Activated B cell treated with CpG ODN at 0.5 μM for 24 hours (primary cell): ENCODE data around the gene PREX1. TPM values are rescaled to one million over a fixed set of nuclear protein-coding genes. Genes with fewer than 3 reads are reported as not detected.

Source experiments
- ATAC-seq: fragments of 200-7000 bp; cut with Tn5 transposase; one replicate; pipeline ENCODE4 v1.10.0; 2021; ENCODE audit warnings: low read depth, mild to moderate bottlenecking, moderate library complexity
- CTCF ChIA-PET: fragments of 350-600 bp; sonication (Branson Sonifier 250); formaldehyde crosslinking; loops from one replicate; lab custom pipeline; 2021; ENCODE audit warnings: antibody characterized with exemption; lab: Charles Lee
- POLR2A ChIA-PET: fragments of 350-600 bp; sonication (Branson Sonifier 250); formaldehyde crosslinking; loops from one replicate; lab custom pipeline; 2021; ENCODE audit warnings: antibody characterized with exemption; lab: Charles Lee
- DNase-seq: peaks from one replicate; pipeline ENCODE4 v3.0.0; 2022
- H3K27ac Mint-ChIP-seq: one replicate; pipeline ENCODE4 v1.8.0; 2020; ENCODE audit warnings: mixed read lengths
- H3K27me3 Mint-ChIP-seq: one replicate; pipeline ENCODE4 v1.8.0; 2021; ENCODE audit warnings: mixed read lengths
- H3K36me3 Mint-ChIP-seq: one replicate; pipeline ENCODE4 v1.8.0; 2021; ENCODE audit warnings: low read depth, mixed read lengths
- H3K4me1 Mint-ChIP-seq: one replicate; pipeline ENCODE4 v1.8.0; 2021; ENCODE audit warnings: mixed read lengths
- H3K4me3 Mint-ChIP-seq: one replicate; pipeline ENCODE4 v1.8.0; 2020; ENCODE audit warnings: mild to moderate bottlenecking, mixed read lengths
- H3K9me3 Mint-ChIP-seq: one replicate; pipeline ENCODE4 v1.8.0; 2020; ENCODE audit warnings: mixed read lengths
- intact Hi-C: fragments of 100-400 bp; cut with micrococcal nuclease; formaldehyde crosslinking; loops from one replicate; pipeline ENCODE4 v1.15.1; 2024
- total RNA-seq: library from RNA; stranded (reverse); gene quantifications from 2 replicates; pipeline ENCODE4 v1.2.3, GENCODE V29; 2022
- TF ChIP-seq, protein P1 (sequence below): fragments of 200-600 bp; IDR thresholded peaks from one replicate; pipeline ENCODE4 v1.8.0; 2022; ENCODE audit warnings: antibody characterized with exemption, mild to moderate bottlenecking

The PREX1 gene
- total RNA-seq, 1 donor from 2014 or later: 71.4 TPM

DNA sequence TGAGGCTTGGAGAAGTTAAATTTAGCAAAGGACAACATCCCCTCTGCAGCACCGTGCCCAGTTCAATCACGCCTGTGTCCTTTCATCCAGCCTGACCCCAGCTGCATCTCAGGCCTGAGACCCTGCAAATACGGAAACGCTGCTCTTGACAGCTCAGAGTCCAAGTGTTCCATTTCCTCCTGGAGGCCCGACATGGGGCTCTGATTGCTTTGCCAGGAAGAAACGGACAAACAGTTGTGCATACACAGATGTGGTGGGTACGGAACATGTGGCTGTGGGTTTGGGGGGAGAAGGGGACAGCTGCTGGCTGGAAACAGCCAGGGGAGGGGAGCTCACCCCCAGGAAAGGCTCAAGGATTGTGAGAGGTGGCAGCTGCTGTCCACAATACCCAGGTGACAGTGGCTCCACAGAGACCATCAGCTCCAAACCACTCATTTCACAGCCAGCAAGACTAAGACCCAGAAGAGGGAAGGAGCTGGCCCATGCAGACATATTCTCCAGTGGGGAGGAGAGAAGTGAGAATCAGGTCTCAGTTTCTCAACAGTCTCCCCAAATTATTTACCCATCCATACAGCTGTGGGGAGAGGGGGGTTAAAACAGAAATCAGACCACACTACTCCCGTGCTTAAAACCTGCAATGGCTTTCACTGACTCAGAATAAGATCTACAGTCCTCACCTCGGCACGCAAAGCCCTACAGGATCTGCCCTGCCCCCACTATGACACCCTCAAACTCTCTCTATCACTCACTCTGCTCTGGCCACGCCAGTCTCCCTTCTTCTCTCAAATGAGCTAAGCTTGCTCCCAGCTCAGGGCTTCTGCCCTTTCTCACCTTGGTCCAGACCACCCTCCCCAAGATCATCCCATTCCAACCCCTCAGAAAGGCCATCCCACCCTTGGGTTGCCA lies 89.1 kb downstream of the PREX1 start:
- CTCF ChIA-PET: interaction anchor here (0.7 to 2.6 kb wide), 3 partner anchors 27 to 166 kb away, joined by 3 to 12 read pairs (median 3); no protein-coding TSS in a partner anchor
- ATAC-seq (peak; percentile 72), DNase-seq (no peak)
- TF ChIP-seq, protein P1, sequence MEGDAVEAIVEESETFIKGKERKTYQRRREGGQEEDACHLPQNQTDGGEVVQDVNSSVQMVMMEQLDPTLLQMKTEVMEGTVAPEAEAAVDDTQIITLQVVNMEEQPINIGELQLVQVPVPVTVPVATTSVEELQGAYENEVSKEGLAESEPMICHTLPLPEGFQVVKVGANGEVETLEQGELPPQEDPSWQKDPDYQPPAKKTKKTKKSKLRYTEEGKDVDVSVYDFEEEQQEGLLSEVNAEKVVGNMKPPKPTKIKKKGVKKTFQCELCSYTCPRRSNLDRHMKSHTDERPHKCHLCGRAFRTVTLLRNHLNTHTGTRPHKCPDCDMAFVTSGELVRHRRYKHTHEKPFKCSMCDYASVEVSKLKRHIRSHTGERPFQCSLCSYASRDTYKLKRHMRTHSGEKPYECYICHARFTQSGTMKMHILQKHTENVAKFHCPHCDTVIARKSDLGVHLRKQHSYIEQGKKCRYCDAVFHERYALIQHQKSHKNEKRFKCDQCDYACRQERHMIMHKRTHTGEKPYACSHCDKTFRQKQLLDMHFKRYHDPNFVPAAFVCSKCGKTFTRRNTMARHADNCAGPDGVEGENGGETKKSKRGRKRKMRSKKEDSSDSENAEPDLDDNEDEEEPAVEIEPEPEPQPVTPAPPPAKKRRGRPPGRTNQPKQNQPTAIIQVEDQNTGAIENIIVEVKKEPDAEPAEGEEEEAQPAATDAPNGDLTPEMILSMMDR: no peak
- H3K27me3 Mint-ChIP-seq: no peaks in the 10 kb centered on the region
- no peaks in the 10 kb centered on the region for H3K9me3 Mint-ChIP-seq
- peak overlapping the region; percentile 45 for H3K4me3 Mint-ChIP-seq
- intact Hi-C loops: loop anchor here (1.0 to 2.0 kb wide), 2 partner anchors 16 to 22 kb away; no protein-coding TSS in a partner anchor
- H3K4me1 Mint-ChIP-seq: peaks cover 59% of the 10 kb centered on the region
- peaks cover 66% of the 10 kb centered on the region for H3K36me3 Mint-ChIP-seq
- peak overlapping the region; percentile 83 for H3K27ac Mint-ChIP-seq
- POLR2A ChIA-PET: interaction anchor here (0.6 to 2.0 kb wide), 14 partner anchors 12 to 183 kb away, joined by 3 to 18 read pairs (median 5); partner anchors contain the start of gene PREX1

GRCh38 chr20:48738094-48738398 lies 89.8 kb downstream of the PREX1 start:
- H3K4me1 Mint-ChIP-seq: peaks cover 59% of the 10 kb centered on the region
- no peak overlapping the region for H3K4me3 Mint-ChIP-seq
- POLR2A ChIA-PET: interaction anchor here (1.0 to 2.0 kb wide), 8 partner anchors 14 to 184 kb away, joined by 3 to 18 read pairs (median 6); no protein-coding TSS in a partner anchor

GRCh38 chr20:48737434-48738093 lies 90.2 kb downstream of the PREX1 start:
- H3K4me1 Mint-ChIP-seq: peaks cover 59% of the 10 kb centered on the region
- peaks cover 67% of the 10 kb centered on the region for H3K36me3 Mint-ChIP-seq
- ChIA-PET POLR2A (interaction anchor here (0.7 to 2.0 kb wide), 8 partner anchors 13 to 185 kb away, joined by 3 to 18 read pairs (median 4); no protein-coding TSS in a partner anchor), CTCF (interaction anchor here (2.6 kb wide), 1 partner anchor 167 kb away, joined by 12 read pairs; no protein-coding TSS in a partner anchor)
- DNase-seq (no peak), ATAC-seq (no peak)
- H3K27me3 Mint-ChIP-seq: no peaks in the 10 kb centered on the region
- H3K27ac Mint-ChIP-seq: peak overlapping the region; percentile 83
- H3K9me3 Mint-ChIP-seq: no peaks in the 10 kb centered on the region
- intact Hi-C loops: loop anchor here (1.0 to 2.0 kb wide), 2 partner anchors 15 to 23 kb away; no protein-coding TSS in a partner anchor
- no peak overlapping the region for H3K4me3 Mint-ChIP-seq
- TF ChIP-seq, protein P1: no peak

More at GRCh38 chr20:48738094-48738398, 89.8 kb downstream of the PREX1 start:
- no peaks in the 10 kb centered on the region for H3K27me3 Mint-ChIP-seq
- ATAC-seq: no peak
- no peak for DNase-seq
- H3K36me3 Mint-ChIP-seq: peaks cover 66% of the 10 kb centered on the region
- TF ChIP-seq, protein P1: no peak
- intact Hi-C loops: loop anchor here (1.0 to 2.0 kb wide), 2 partner anchors 16 to 23 kb away; no protein-coding TSS in a partner anchor
- no peaks in the 10 kb centered on the region for H3K9me3 Mint-ChIP-seq
- H3K27ac Mint-ChIP-seq: peak overlapping the region; percentile 83
- CTCF ChIA-PET: interaction anchor here (1.5 to 2.6 kb wide), 2 partner anchors 26 to 167 kb away, joined by 3 to 12 read pairs; no protein-coding TSS in a partner anchor

GRCh38 chr20:48736636-48737035 lies 91.2 kb downstream of the PREX1 start:
- TF ChIP-seq, protein P1: no peak
- Mint-ChIP-seq H3K4me3 (no peak overlapping the region), H3K4me1 (peaks cover 59% of the 10 kb centered on the region), H3K27me3 (no peaks in the 10 kb centered on the region), H3K27ac (no peak overlapping the region), H3K9me3 (no peaks in the 10 kb centered on the region), H3K36me3 (peaks cover 67% of the 10 kb centered on the region)
- ATAC-seq (no peak), DNase-seq (no peak)
- CTCF ChIA-PET: no interaction called here
- POLR2A ChIA-PET: interaction anchor here (0.7 to 1.4 kb wide), 2 partner anchors 14 to 24 kb away, joined by 3 read pairs; no protein-coding TSS in a partner anchor
- intact Hi-C loops: no loop called here
